ENCODE results near the gene ATP8A1.

ATP8A1 gene

GRCh38 chr4:42676066-42676951 is 19.4 kb upstream of the ATP8A1 start:
- H3K4me3 ChIP-seq (ENCODE audit: low read depth, low read length), result no peak overlapping the region
- TF ChIP-seq CTCF (IDR thresholded peaks at IDR 0.05; ENCODE audit: low read depth, low read length), result no peak

GRCh38 chr4:42673082-42673425 is 16.1 kb upstream of the ATP8A1 start:
- TF ChIP-seq CTCF (IDR thresholded peaks at IDR 0.05; ENCODE audit: low read depth, low read length), result no peak
- H3K4me3 ChIP-seq (ENCODE audit: low read depth, low read length), result no peak overlapping the region

- H3K4me3 ChIP-seq (ENCODE audit: low read depth, low read length), result no peak overlapping the region
- TF ChIP-seq CTCF (IDR thresholded peaks at IDR 0.05; ENCODE audit: low read depth, low read length), result no peak
Observed at GRCh38 chr4:42672359-42673081, 15.6 kb upstream of the ATP8A1 start.

GRCh38 chr4:42671431-42672194 is 14.7 kb upstream of the ATP8A1 start:
- TF ChIP-seq CTCF (IDR thresholded peaks at IDR 0.05; ENCODE audit: low read depth, low read length), result no peak
- H3K4me3 ChIP-seq (ENCODE audit: low read depth, low read length), result no peak overlapping the region

GRCh38 chr4:42658261-42658660 is 1.4 kb upstream of the ATP8A1 start:
- TF ChIP-seq CTCF (IDR thresholded peaks at IDR 0.05; ENCODE audit: low read depth, low read length), result no peak
- no peak overlapping the region for H3K4me3 ChIP-seq (ENCODE audit: low read depth, low read length)

GRCh38 chr4:42656679-42656943 is 294 bp downstream of the ATP8A1 start:
- no peak for TF ChIP-seq CTCF (IDR thresholded peaks at IDR 0.05; ENCODE audit: low read depth, low read length)

More at GRCh38 chr4:42656679-42656943, 294 bp downstream of the ATP8A1 start:
- peak overlapping the region; percentile 68 for H3K4me3 ChIP-seq (ENCODE audit: low read depth, low read length)
